Measurements from ENCODE around the gene ADARB2. TPM values are rescaled to one million over a fixed set of nuclear protein-coding genes. Genes with fewer than 3 reads are reported as not detected.

The ADARB2 gene
- total RNA-seq, 3 donors from 2014 or later: 0.31 to 4.2 TPM; not detected in 1

DNA sequence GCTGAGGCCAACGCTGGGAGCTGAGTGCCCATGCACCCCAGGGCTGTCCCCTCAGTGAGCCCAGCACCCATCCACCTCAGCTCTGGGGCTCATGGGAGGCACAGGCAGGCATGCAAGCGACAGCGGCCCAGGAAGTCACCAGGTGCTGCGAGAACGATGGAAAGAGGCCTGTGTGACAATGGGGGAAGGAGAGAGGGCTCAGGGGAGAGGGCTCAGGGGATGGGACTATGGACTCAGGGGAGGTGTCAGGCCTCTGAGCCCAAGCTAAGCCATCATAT lies 388.6 kb downstream of the ADARB2 start:
- intact Hi-C loops (cut with DNase I, micrococcal nuclease): no loop called here

DNA sequence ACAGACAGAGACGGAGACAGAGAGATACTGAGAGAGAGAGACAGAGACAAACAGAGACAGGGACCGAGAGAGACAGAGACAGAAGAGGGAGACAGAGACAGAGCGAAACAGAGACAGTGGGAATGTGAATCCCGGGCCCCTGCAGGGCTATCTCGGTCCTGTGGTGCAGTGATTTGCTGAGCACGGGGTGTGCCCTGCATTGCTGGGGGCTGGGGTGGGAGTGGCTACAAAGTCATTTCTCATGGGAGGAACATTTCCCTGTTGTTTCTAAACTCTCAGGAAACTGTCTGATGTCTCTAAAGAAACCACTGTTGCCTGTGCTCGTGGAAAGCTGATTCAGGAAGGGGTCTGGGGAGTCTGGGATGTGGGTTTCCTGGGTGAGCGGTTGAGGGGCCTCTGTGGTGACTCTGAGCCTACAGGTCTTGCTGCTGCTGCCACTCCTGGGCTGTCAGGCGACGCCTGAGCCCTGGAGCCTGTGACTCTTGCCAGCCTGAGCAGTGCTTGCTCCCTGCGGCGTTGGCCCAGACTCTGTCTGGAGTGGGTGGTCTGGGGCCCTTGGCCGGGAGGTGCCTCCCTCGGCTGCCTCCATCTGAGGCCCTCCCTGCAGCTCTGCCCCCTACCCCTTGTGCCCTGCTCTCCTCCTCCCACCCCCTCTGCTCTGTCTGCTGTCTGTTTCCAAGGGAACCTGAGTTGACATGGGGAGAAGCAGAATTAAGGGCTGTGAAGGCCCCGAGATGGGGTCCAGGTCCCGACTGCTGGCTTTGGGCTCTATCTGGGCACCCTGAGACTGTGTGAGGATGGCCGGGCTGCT lies 389.2 kb downstream of the ADARB2 start:
- TF ChIP-seq, protein P1, sequence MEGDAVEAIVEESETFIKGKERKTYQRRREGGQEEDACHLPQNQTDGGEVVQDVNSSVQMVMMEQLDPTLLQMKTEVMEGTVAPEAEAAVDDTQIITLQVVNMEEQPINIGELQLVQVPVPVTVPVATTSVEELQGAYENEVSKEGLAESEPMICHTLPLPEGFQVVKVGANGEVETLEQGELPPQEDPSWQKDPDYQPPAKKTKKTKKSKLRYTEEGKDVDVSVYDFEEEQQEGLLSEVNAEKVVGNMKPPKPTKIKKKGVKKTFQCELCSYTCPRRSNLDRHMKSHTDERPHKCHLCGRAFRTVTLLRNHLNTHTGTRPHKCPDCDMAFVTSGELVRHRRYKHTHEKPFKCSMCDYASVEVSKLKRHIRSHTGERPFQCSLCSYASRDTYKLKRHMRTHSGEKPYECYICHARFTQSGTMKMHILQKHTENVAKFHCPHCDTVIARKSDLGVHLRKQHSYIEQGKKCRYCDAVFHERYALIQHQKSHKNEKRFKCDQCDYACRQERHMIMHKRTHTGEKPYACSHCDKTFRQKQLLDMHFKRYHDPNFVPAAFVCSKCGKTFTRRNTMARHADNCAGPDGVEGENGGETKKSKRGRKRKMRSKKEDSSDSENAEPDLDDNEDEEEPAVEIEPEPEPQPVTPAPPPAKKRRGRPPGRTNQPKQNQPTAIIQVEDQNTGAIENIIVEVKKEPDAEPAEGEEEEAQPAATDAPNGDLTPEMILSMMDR (IDR thresholded peaks at IDR 0.05): no peak
- Histone ChIP-seq H3K4me3 (no peak overlapping the region), H3K9me3 (no peaks in the 10 kb centered on the region), H3K36me3 (ENCODE audit: low read depth) (no peaks in the 10 kb centered on the region), H3K4me1 (ENCODE audit: low read depth) (no peaks in the 10 kb centered on the region)
- ATAC-seq: no peak
- intact Hi-C loops (cut with DNase I, micrococcal nuclease): no loop called here
- no peak for DNase-seq

More for the DNA sequence above, 388.6 kb downstream of the ADARB2 start:
- Histone ChIP-seq H3K4me1 (ENCODE audit: low read depth) (no peaks in the 10 kb centered on the region), H3K4me3 (no peak overlapping the region), H3K9me3 (no peaks in the 10 kb centered on the region), H3K36me3 (ENCODE audit: low read depth) (no peaks in the 10 kb centered on the region)
- DNase-seq (no peak), ATAC-seq (no peak)
- TF ChIP-seq, protein P1 (IDR thresholded peaks at IDR 0.05): no peak

DNA sequence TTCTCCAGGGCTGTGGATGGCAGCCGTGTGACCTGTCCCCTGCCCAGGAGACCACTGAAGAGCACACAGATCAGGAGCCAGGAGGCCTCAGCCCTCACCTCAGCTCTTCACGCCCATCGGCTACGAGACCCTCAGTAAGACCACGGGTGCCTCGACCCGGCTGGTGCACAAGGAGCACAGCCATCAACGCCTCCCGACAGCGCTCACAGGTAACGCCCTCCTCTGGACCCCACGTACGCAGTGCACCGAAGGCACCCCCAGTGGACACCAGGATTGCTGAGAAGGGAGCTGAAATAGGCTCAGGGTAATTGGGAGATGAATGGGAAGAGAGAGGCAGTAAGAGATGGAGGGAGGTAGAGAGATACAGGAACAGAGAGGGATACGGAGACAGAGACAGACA lies 389.8 kb downstream of the ADARB2 start:
- Histone ChIP-seq H3K36me3 (ENCODE audit: low read depth) (no peaks in the 10 kb centered on the region), H3K4me3 (no peak overlapping the region), H3K9me3 (no peaks in the 10 kb centered on the region), H3K4me1 (ENCODE audit: low read depth) (no peaks in the 10 kb centered on the region)
- DNase-seq: no peak
- TF ChIP-seq, protein P1 (IDR thresholded peaks at IDR 0.05): no peak
- ATAC-seq: no peak
- intact Hi-C loops (cut with DNase I, micrococcal nuclease): no loop called here

DNA sequence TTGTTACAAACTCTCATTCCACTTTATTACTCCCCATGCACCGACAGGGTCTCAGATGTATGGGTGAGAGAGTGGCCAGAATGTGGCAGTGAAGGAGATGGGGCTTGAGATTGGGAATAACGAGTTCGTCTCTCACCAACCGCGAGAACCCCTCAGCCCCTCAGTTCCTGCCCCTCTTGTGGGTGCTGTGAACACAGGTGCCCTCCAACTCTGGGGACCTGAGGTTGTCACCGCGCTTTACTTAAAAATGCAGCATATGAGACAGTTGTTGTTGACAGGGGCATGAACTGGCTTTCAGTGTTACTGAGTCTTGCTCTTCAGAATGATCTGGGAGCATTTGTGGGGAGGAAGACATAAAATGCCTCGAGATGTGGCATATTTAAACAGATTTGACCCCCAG lies 391.1 kb downstream of the ADARB2 start:
- TF ChIP-seq, protein P1 (IDR thresholded peaks at IDR 0.05): no peak
- intact Hi-C loops (cut with DNase I, micrococcal nuclease): no loop called here
- ATAC-seq (no peak), DNase-seq (no peak)
- Histone ChIP-seq H3K9me3 (no peaks in the 10 kb centered on the region), H3K4me3 (no peak overlapping the region), H3K36me3 (ENCODE audit: low read depth) (no peaks in the 10 kb centered on the region), H3K4me1 (ENCODE audit: low read depth) (no peaks in the 10 kb centered on the region)

DNA sequence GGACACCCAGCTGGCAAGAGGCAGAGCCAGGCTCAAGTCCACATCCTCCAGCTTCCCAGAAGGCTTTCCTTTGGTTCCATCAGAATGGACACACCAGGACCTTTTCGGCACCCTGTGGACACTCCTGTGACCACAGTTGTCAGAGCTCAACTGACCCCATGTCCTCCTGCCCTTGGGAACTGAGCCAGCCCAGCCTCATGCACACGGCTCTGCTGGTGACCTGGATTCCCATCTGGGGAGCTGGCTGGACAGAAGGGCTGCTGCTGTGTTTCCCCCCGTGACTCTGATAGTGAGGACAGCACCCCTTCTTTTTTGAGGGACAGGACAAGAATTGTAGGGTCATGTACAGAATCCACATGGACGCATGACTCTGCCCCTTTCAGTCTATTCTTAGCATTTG lies 392.0 kb downstream of the ADARB2 start:
- no peaks in the 10 kb centered on the region for H3K36me3 ChIP-seq (ENCODE audit: low read depth)
- TF ChIP-seq, protein P1 (IDR thresholded peaks at IDR 0.05): no peak
- intact Hi-C loops (cut with DNase I, micrococcal nuclease): no loop called here
- no peak for DNase-seq
- H3K4me1 ChIP-seq (ENCODE audit: low read depth): no peaks in the 10 kb centered on the region
- no peak overlapping the region for H3K4me3 ChIP-seq
- ATAC-seq: no peak
- H3K9me3 ChIP-seq: no peaks in the 10 kb centered on the region

DNA sequence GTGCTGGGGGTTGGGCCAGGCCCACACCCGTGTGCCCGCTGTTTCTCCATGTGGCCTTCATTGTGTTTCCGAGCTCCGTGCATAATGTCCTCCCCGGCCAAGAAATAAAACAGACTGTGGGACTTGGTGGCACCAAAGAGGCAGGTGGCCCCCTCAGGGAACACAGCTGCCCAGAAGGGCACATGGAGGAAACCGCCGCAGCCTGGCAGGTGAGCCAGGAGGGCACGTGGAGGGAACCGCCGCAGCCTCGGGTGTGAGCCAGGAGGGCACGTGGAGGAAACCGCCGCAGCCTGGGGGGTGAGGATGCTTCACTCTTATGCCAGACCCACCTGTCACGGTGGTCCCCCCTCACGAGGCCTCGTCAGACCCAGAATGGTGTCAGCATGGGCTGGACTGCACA lies 392.5 kb downstream of the ADARB2 start:
- Histone ChIP-seq H3K9me3 (no peaks in the 10 kb centered on the region), H3K36me3 (ENCODE audit: low read depth) (no peaks in the 10 kb centered on the region), H3K4me3 (no peak overlapping the region), H3K4me1 (ENCODE audit: low read depth) (no peaks in the 10 kb centered on the region)
- TF ChIP-seq, protein P1 (IDR thresholded peaks at IDR 0.05): no peak
- intact Hi-C loops (cut with DNase I, micrococcal nuclease): no loop called here
- DNase-seq (no peak), ATAC-seq (no peak)
